HCT116 (cell line): ENCODE results near the gene SPON1.

Experiments
- POLR2A ChIP-seq: IDR thresholded peaks from 2 replicates; pipeline ENCODE4 v1.7.0; 2011; ENCODE audit warnings: borderline replicate concordance; ENCODE audit not compliant: insufficient read depth, insufficient read length; ENCODE audit errors: extremely low read depth
- POLR2AphosphoS5 ChIP-seq: IDR thresholded peaks from 2 replicates; pipeline ENCODE4 v1.6.1; 2011; ENCODE audit warnings: mild to moderate bottlenecking, low read depth, low read length, moderate library complexity
- TF ChIP-seq, protein P1 (sequence below), 3 experiments: fragments of 200-600 bp in 1 of 3; sonication (generic) in 1 of 3; IDR thresholded peaks in 2 of 3; conservative IDR thresholded peaks in 1 of 3; 2 replicates each; pipeline ENCODE4 v1.5.1; 2012 to 2017; ENCODE audit warnings: low read depth in 2 of 3, low read length in 2 of 3, antibody characterized with exemption in 1 of 3, borderline replicate concordance in 1 of 3, control low read depth in 1 of 3, mild to moderate bottlenecking in 1 of 3, mixed read lengths in 1 of 3, mixed run types in 1 of 3, moderate library complexity in 1 of 3; ENCODE audit not compliant: insufficient read depth in 1 of 3

DNA sequence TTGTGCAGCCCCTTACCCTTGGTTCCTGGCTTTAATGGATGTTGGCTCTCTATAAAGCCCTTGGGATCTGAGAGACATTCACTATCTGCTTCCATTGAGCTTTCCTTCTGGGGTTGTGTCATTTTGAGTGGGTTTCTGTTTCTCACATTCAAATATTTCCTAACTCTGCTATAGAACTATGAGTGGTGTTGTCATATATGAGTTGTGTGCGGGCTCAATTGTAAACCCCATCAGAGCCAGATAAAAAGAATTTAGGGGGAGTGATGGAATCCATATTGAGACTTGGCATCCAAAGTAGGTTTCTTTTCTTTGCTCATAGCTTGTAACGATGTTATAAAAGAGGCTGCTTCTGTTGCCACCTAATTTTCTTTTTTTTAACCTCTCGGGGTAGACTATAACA is 41.8 kb upstream of the SPON1 start:
- no peak for TF ChIP-seq POLR2AphosphoS5
- TF ChIP-seq, protein P1, sequence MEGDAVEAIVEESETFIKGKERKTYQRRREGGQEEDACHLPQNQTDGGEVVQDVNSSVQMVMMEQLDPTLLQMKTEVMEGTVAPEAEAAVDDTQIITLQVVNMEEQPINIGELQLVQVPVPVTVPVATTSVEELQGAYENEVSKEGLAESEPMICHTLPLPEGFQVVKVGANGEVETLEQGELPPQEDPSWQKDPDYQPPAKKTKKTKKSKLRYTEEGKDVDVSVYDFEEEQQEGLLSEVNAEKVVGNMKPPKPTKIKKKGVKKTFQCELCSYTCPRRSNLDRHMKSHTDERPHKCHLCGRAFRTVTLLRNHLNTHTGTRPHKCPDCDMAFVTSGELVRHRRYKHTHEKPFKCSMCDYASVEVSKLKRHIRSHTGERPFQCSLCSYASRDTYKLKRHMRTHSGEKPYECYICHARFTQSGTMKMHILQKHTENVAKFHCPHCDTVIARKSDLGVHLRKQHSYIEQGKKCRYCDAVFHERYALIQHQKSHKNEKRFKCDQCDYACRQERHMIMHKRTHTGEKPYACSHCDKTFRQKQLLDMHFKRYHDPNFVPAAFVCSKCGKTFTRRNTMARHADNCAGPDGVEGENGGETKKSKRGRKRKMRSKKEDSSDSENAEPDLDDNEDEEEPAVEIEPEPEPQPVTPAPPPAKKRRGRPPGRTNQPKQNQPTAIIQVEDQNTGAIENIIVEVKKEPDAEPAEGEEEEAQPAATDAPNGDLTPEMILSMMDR (IDR thresholded peaks at IDR 0.05 in 2 of 3, conservative IDR thresholded peaks at IDR 0.05 in 1 of 3; ENCODE audit: borderline replicate concordance in 1 of 3, insufficient read depth in 1 of 3, low read depth in 2 of 3, low read length in 2 of 3): no peak
- no peak for TF ChIP-seq POLR2A
